GM12891 (cell line): ENCODE results near the gene DBI.

ENCODE experiments used
- DNase-seq: peaks from one replicate; pipeline ENCODE4 v3.0.0; 2011; ENCODE audit warnings: low spot score; ENCODE audit not compliant: insufficient read length
- FAIRE-seq: peaks from 2 replicates; lab custom pipeline; 2011; peaks lifted over from hg19 to GRCh38; lab: Jason Lieb, UNC
- PAX5 ChIP-seq: IDR thresholded peaks from 2 replicates; pipeline ENCODE4 v1.6.1; 2011; ENCODE audit warnings: low read length, moderate library complexity, mild to moderate bottlenecking; ENCODE audit not compliant: insufficient read depth, severe bottlenecking
- POLR2A ChIP-seq: IDR thresholded peaks from 2 replicates; pipeline ENCODE4 v1.6.1; 2011; ENCODE audit warnings: low read depth, low read length, control low read depth
- POLR2AphosphoS5 ChIP-seq: IDR thresholded peaks from 2 replicates; pipeline ENCODE4 v1.6.1; 2011; ENCODE audit warnings: low read depth, low read length, control low read depth
- POU2F2 ChIP-seq: IDR thresholded peaks from 2 replicates; pipeline ENCODE4 v1.6.1; 2011; ENCODE audit warnings: low read depth, mild to moderate bottlenecking, control low read depth, low read length, moderate library complexity
- SPI1 ChIP-seq: IDR thresholded peaks from 2 replicates; pipeline ENCODE4 v1.6.1; 2011; ENCODE audit warnings: low read depth, low read length, control low read depth
- TAF1 ChIP-seq: IDR thresholded peaks from 2 replicates; pipeline ENCODE4 v1.6.1; 2011; ENCODE audit warnings: low read depth, low read length, control low read depth

Gene DBI

DNA sequence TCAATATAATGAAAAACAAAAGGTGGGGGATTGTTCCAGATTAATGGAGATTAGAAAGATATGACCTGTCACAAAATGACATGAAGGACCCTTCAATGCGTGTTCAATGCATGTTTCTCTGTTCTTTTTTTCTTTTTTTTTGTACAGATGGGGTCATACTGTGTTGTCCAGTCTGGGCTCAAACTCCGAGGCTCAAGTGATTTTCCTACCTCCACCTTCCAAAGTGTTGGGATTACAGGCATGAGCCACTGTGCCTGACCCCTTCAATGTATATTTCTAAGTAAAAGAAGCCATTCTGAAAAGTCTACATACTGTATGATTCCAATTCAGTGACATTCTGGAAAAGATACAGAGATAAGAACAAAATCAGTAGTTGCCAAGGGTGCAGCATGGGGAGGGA lies 32.9 kb upstream of the DBI start:
- no peak for FAIRE-seq

DNA sequence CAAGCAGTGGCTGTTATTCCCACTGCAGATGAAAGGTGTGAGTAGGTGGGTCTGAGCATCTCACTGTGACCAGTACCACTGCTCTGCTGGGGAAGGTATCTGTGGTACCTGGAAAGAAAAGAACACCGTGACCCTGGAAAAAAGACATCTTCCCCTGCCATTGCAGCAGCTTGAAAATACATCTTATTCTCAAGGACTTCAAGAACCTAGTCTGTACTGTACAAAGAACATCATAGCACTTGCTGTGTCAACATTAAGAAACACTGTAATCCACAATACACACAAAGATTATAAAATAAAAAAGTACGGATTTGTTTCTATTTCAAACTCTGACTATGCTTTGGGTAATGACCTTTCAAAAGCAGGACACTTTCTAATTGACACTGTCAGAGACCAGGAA lies 29.0 kb upstream of the DBI start:
- FAIRE-seq, result no peak
- TF ChIP-seq PAX5 (no peak), POLR2A (no peak), POLR2AphosphoS5 (no peak), TAF1 (no peak), POU2F2 (no peak)
- no peak for DNase-seq

More for the DNA sequence above, 32.9 kb upstream of the DBI start:
- no peak for DNase-seq
- TF ChIP-seq SPI1, result no peak
- TF ChIP-seq POU2F2, result no peak
- no peak for TF ChIP-seq POLR2AphosphoS5
- TF ChIP-seq PAX5, result no peak
- no peak for TF ChIP-seq TAF1
- TF ChIP-seq POLR2A, result no peak

DNA sequence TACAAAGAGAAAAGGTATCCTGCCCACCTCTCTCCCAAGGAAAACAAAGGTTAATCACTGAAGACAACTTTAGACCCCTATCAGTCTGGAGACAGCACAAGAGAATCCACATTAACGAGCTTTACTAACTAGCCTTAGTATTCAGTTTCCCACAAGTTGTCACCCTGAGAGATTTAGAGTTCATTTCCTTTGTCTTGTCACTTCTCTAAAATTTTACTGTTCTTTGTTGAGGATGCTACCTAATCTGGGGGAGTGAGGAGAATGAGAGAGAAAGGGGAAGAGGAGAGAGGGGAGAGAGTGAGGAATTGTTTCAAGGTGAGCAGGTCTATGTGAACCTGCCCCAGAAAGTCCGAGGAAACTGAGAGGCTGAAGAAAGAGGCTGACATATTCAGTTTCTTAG lies 28.5 kb upstream of the DBI start:
- TF ChIP-seq PAX5, result no peak
- TF ChIP-seq SPI1, result no peak
- TF ChIP-seq POU2F2, result no peak
- no peak for TF ChIP-seq POLR2A
- no peak for TF ChIP-seq POLR2AphosphoS5
- no peak for TF ChIP-seq TAF1
- FAIRE-seq, result no peak
- DNase-seq, result no peak

DNA sequence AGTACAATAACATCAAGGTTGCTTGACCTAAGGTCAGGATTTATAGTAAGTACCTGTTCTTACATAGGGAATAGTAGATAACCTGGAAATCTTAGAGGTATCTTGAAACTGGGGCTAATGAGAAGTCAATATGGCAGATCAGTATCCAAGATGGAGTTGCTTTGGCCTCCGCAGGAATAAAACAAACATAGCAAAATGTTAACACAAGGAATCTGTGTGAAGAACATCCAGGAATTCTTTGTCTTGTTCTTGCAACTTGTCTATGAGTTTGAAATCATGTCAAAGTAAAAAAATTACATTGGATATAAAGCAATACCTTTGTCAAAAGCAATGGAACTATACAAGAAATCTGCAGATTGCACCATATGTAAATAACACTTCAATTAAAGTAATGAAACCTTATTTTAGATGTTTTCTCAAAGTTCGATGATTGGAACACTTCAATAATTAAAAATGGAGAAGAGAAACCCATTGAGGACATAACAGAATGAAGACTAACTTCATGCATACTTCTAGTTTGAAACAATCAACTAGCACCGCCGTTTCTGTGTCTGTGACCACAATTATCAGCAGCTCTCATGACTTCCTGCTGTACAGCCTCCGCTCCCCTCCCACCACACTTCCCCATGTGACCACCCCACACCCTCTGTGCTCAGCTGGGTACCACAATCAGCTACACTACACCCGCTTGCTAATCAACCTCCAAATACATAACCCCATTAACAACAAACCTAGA lies 27.8 kb upstream of the DBI start:
- DNase-seq (peak; percentile 53), FAIRE-seq (peak; percentile 97)
- peak; percentile 26; the same call in 1 of the 2 replicates for TF ChIP-seq TAF1
- TF ChIP-seq POU2F2, result peak; percentile 61; the same call in 1 of the 2 replicates
- TF ChIP-seq SPI1, result peak; percentile 70
- peak; percentile 42; the same call in 1 of the 2 replicates for TF ChIP-seq POLR2A
- TF ChIP-seq POLR2AphosphoS5, result no peak
- TF ChIP-seq PAX5, result no peak

DNA sequence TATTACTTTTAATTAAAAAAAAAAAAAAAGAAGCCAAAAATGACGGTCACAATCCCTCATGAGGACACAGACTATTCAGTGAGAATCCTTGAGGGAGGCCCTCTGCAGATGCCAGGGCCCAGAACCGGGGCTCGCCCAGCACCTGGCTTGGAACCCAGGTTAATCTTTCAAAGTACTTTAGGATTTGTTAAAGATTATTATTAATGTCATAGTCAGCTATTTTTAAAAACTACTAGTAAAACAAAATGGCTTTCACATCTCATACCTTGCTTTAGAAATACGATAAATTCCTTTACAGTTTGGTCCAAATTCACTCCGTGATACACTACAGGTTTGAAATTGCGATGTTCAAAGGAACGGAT lies 27.2 kb upstream of the DBI start:
- TF ChIP-seq PAX5, result no peak
- no peak for TF ChIP-seq POLR2AphosphoS5
- no peak for TF ChIP-seq SPI1
- TF ChIP-seq POLR2A, result no peak
- no peak for TF ChIP-seq POU2F2
- no peak for TF ChIP-seq TAF1
- DNase-seq, result no peak
- FAIRE-seq, result no peak

DNA sequence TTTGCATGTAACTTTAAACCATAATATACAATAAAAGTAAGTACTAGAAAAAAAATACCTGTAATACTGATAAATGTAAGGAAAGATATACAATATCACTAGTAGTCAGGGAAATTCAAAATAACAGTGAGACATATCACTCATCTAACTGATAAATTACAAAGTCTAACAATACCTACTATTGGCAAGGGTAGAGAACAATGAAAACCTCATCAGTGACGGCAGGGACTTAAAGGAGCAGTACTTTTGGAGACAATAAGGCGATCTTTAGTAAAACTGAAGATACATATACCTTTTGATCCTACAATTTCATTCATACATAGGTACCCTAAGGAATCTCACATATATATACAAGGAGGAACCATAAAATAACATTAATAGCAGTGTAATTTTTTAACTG lies 25.1 kb upstream of the DBI start:
- FAIRE-seq, result no peak
- no peak for TF ChIP-seq PAX5
- no peak for TF ChIP-seq TAF1
- no peak for TF ChIP-seq SPI1
- no peak for TF ChIP-seq POLR2AphosphoS5
- no peak for TF ChIP-seq POLR2A
- TF ChIP-seq POU2F2, result no peak

DNA sequence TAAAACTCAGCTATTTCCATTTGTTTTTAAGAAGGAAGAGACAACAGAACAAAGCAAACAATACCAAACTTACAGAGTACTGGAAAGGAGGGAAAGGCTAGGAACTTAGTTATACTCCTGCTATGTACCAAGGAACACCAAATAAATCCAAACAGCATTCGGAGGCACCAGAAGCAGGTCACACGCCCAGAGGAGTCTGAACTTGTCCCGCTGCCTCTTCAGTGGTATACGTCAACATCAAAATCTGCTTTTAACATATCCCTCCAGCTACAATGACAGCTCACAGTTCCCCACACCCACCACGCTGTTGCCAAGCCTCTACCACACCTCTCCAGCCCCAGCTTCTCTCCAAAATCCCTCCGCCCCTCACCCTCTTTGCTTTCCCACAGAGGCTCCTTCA lies 17.5 kb upstream of the DBI start:
- FAIRE-seq (no peak), DNase-seq (no peak)
- TF ChIP-seq POU2F2 (no peak), POLR2AphosphoS5 (no peak), SPI1 (no peak), TAF1 (no peak), POLR2A (no peak), PAX5 (no peak)

More for the DNA sequence above, 25.1 kb upstream of the DBI start:
- DNase-seq, result no peak

DNA sequence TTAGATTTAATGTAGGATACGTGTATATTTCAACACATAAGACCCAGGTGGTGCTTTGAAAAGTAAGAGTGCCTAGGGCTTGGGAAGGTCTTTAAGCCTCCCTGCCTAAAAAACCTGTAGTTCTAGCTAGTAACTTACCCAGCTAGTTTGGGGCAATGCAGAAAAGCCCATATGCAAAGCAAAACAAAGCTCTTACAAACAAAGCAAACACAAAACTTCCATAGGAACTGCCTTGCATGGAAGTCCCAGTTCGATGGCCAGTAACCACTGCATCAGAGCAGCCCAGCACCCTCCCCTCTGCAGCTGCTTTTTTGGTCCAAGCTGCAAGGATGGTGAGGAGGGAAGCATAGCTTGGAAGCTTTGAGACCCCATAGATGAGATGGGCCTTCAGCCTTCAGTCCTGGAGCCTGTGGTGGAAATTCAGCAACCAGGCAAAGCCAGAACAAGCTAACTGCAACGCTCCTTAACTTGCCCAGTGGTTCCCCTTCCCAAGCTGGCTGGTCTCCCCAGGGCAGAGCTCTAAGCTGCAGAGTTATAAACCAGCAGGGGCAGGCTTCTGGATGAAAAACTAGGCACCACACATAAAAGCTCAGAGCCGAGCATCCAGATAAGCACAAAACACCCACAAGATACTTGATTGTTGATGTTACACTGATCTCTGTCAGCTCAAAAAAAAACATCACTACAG lies 16.3 kb upstream of the DBI start:
- DNase-seq (no peak), FAIRE-seq (peak; percentile 55)
- no peak for TF ChIP-seq POU2F2
- no peak for TF ChIP-seq POLR2A
- TF ChIP-seq TAF1, result no peak
- TF ChIP-seq POLR2AphosphoS5, result no peak
- no peak for TF ChIP-seq SPI1

DNA sequence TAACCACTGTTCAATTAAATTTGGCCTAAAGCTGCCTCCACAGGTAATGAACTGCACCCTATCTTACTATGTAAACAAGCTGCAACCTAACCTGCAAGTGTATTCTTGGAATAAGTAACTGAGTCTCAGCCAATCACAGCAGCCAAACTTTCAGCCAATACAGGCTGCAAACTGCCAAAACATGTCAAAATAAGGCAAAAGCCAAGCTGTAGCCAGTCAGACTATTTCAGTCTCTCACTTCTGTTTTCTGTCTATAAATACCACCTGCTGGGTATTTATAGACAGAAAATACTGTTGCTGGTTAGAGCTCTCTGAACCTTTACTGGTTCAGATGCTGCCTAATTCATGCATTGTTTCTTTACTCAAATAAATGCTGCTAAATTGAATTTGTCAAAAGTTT lies 14.4 kb upstream of the DBI start:
- FAIRE-seq (peak; percentile 93), DNase-seq (no peak)
- TF ChIP-seq POU2F2 (no peak), TAF1 (no peak), POLR2AphosphoS5 (peak; percentile 40; the same call in 1 of the 2 replicates), PAX5 (no peak), SPI1 (peak; percentile 94), POLR2A (peak; percentile 27; the same call in 1 of the 2 replicates)

DNA sequence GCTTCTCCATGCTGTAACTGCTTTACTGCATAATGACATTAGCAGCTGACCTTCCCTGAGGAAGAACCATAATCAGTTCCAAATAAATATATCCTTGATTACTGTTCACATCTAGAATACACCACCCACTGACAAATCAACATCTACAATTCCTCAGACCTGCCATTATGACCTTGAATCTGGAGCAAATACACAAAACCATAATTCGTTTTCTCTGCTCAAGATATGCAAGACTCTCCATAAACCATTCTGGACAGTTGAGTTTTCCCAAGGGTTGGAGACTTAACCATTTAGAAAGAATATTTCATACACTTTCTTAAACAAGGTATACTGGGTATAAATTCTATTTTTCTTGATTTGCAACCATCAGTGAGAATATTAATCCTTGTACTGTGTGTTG lies 11.9 kb upstream of the DBI start:
- FAIRE-seq (peak; percentile 13), DNase-seq (no peak)
- TF ChIP-seq POLR2A (no peak), SPI1 (no peak)
